HG03039 (cell line): ENCODE results near the gene CACNA2D3.

Experiments
- ATAC-seq: cut with Tn5 transposase; IDR thresholded peaks from one replicate; pipeline ENCODE4 v1.9.1; 2021; ENCODE audit warnings: mild to moderate bottlenecking, moderate library complexity; ENCODE audit not compliant: unreplicated experiment

Gene CACNA2D3

GRCh38 chr3:54826251-54826691 is 703.9 kb downstream of the CACNA2D3 start:
- no peak for ATAC-seq

GRCh38 chr3:54827056-54827687 is 704.8 kb downstream of the CACNA2D3 start:
- ATAC-seq: no peak

- ATAC-seq: no peak
Measured at GRCh38 chr3:54827776-54828175, 705.4 kb downstream of the CACNA2D3 start.

GRCh38 chr3:54830658-54831057 is 708.3 kb downstream of the CACNA2D3 start:
- ATAC-seq: no peak

- no peak for ATAC-seq
Measured at GRCh38 chr3:54831112-54831511, 708.8 kb downstream of the CACNA2D3 start.

- ATAC-seq: no peak
Measured at GRCh38 chr3:54832876-54833275, 710.5 kb downstream of the CACNA2D3 start.

- ATAC-seq: no peak
Measured at GRCh38 chr3:54835701-54836100, 713.3 kb downstream of the CACNA2D3 start.

GRCh38 chr3:54836871-54837270 is 714.5 kb downstream of the CACNA2D3 start:
- ATAC-seq: no peak

- no peak for ATAC-seq
Measured at GRCh38 chr3:54837964-54838363, 715.6 kb downstream of the CACNA2D3 start.

- ATAC-seq: no peak
Measured at GRCh38 chr3:54841471-54841870, 719.1 kb downstream of the CACNA2D3 start.

- ATAC-seq: no peak
Measured at GRCh38 chr3:54843352-54843751, 721.0 kb downstream of the CACNA2D3 start.

- no peak for ATAC-seq
Measured at GRCh38 chr3:54844211-54844610, 721.9 kb downstream of the CACNA2D3 start.

- ATAC-seq: no peak
Measured at GRCh38 chr3:54845011-54845410, 722.7 kb downstream of the CACNA2D3 start.

GRCh38 chr3:54845551-54845950 is 723.2 kb downstream of the CACNA2D3 start:
- ATAC-seq: no peak

GRCh38 chr3:54846119-54846518 is 723.8 kb downstream of the CACNA2D3 start:
- ATAC-seq: no peak

- ATAC-seq: no peak
Measured at GRCh38 chr3:54847361-54847760, 725.0 kb downstream of the CACNA2D3 start.

- ATAC-seq: no peak
Measured at GRCh38 chr3:54849360-54849759, 727.0 kb downstream of the CACNA2D3 start.

- ATAC-seq: no peak
Measured at GRCh38 chr3:54850484-54851018, 728.2 kb downstream of the CACNA2D3 start.

GRCh38 chr3:54853573-54854404 is 731.4 kb downstream of the CACNA2D3 start:
- ATAC-seq: peak; percentile 83

GRCh38 chr3:54856271-54856670 is 733.9 kb downstream of the CACNA2D3 start:
- no peak for ATAC-seq

- no peak for ATAC-seq
Measured at GRCh38 chr3:54857343-54857742, 735.0 kb downstream of the CACNA2D3 start.
